ENCODE data around the gene GAD1.

GRCh38 chr2:170824526-170825015 lies 7.9 kb downstream of the GAD1 start:
- TF ChIP-seq, protein P1, sequence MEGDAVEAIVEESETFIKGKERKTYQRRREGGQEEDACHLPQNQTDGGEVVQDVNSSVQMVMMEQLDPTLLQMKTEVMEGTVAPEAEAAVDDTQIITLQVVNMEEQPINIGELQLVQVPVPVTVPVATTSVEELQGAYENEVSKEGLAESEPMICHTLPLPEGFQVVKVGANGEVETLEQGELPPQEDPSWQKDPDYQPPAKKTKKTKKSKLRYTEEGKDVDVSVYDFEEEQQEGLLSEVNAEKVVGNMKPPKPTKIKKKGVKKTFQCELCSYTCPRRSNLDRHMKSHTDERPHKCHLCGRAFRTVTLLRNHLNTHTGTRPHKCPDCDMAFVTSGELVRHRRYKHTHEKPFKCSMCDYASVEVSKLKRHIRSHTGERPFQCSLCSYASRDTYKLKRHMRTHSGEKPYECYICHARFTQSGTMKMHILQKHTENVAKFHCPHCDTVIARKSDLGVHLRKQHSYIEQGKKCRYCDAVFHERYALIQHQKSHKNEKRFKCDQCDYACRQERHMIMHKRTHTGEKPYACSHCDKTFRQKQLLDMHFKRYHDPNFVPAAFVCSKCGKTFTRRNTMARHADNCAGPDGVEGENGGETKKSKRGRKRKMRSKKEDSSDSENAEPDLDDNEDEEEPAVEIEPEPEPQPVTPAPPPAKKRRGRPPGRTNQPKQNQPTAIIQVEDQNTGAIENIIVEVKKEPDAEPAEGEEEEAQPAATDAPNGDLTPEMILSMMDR (IDR thresholded peaks at IDR 0.05 in 2 of 3, conservative IDR thresholded peaks at IDR 0.05 in 1 of 3; ENCODE audit: control insufficient read depth in 2 of 3, extremely low read depth in 1 of 3, insufficient read depth in 1 of 3, low read depth in 3 of 3, low read length in 3 of 3), result no peak
- TF ChIP-seq HCFC1 (IDR thresholded peaks at IDR 0.05; ENCODE audit: low read length), result no peak
- TF ChIP-seq REST (IDR thresholded peaks at IDR 0.05; ENCODE audit: low read depth, low read length), result no peak
- no peak for TF ChIP-seq SP1 (IDR thresholded peaks at IDR 0.05; ENCODE audit: low read depth, low read length)
- no peak for TF ChIP-seq POLR2A (IDR thresholded peaks at IDR 0.05; ENCODE audit: low read depth, low read length)
- TF ChIP-seq EP300 (IDR thresholded peaks at IDR 0.05; ENCODE audit: borderline replicate concordance in 1 of 2, control insufficient read depth in 1 of 2, low read depth in 2 of 2, low read length in 2 of 2), result no peak
- no peak for TF ChIP-seq POLR2AphosphoS5 (IDR thresholded peaks at IDR 0.05; ENCODE audit: low read length)
- TF ChIP-seq, protein P2, sequence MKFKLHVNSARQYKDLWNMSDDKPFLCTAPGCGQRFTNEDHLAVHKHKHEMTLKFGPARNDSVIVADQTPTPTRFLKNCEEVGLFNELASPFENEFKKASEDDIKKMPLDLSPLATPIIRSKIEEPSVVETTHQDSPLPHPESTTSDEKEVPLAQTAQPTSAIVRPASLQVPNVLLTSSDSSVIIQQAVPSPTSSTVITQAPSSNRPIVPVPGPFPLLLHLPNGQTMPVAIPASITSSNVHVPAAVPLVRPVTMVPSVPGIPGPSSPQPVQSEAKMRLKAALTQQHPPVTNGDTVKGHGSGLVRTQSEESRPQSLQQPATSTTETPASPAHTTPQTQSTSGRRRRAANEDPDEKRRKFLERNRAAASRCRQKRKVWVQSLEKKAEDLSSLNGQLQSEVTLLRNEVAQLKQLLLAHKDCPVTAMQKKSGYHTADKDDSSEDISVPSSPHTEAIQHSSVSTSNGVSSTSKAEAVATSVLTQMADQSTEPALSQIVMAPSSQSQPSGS (IDR thresholded peaks at IDR 0.05; ENCODE audit: low read length), result no peak
